ENCODE results near the gene BACE2. TPM values are rescaled to one million over a fixed set of nuclear protein-coding genes. Genes with fewer than 3 reads are reported as not detected.

BACE2 gene
- polyA plus RNA-seq, 1 donor (not counting 4 experiments of a cell fraction or from before 2014, with no cell fraction given): 130 TPM

- H3K9me1 ChIP-seq (ENCODE audit: control insufficient read depth, extremely low read depth, insufficient read depth, low read length): no peaks in the 10 kb centered on the region
- no peak for FAIRE-seq
- H3K27ac ChIP-seq (ENCODE audit: control insufficient read depth, insufficient read depth, low read length): no peak overlapping the region
Measured at GRCh38 chr21:41260428-41260827, 92.5 kb downstream of the BACE2 start.

GRCh38 chr21:41267346-41267745, 99.4 kb downstream of the BACE2 start:
- no peaks in the 10 kb centered on the region for H3K79me2 ChIP-seq (ENCODE audit: control insufficient read depth, insufficient read depth, low read length)
- H3K27ac ChIP-seq (ENCODE audit: control insufficient read depth, insufficient read depth, low read length): no peak overlapping the region
- H3K36me3 ChIP-seq (ENCODE audit: control insufficient read depth in 2 of 2, extremely low read depth in 1 of 2, insufficient read depth in 2 of 2, low read length in 2 of 2): peaks cover 0 to 6% of the 10 kb centered on the region in 2 experiments
- H4K20me1 ChIP-seq (ENCODE audit: control insufficient read depth, extremely low read depth, insufficient read depth, low read length): no peaks in the 10 kb centered on the region
- H2AFZ ChIP-seq (ENCODE audit: control insufficient read depth, low read length): no peak overlapping the region
- no peaks in the 10 kb centered on the region for H3K27me3 ChIP-seq (ENCODE audit: control insufficient read depth, extremely low read depth, insufficient read depth, low read length)
- TF ChIP-seq EZH2 (IDR thresholded peaks at IDR 0.05; ENCODE audit: low read length) (no peak), CTCF (optimal IDR thresholded peaks at IDR 0.05 in 1 of 3, IDR thresholded peaks at IDR 0.05 in 1 of 3, conservative IDR thresholded peaks at IDR 0.05 in 1 of 3; ENCODE audit: extremely low read depth in 1 of 3, insufficient read depth in 2 of 3, low read length in 3 of 3) (no peak)
- H3K9ac ChIP-seq (ENCODE audit: control insufficient read depth, extremely low read depth, insufficient read depth, low read length): no peak overlapping the region
- H3K4me1 ChIP-seq (ENCODE audit: control insufficient read depth, extremely low read depth, insufficient read depth, low read length): no peaks in the 10 kb centered on the region
- H3K4me2 ChIP-seq (ENCODE audit: control insufficient read depth, extremely low read depth, insufficient read depth, low read depth, low read length): no peak overlapping the region
- dilution Hi-C loops (cut with MboI; ENCODE audit: extremely low pct_ligation_motif_present, low sequenced_read_pairs): no loop called here
- DNase-seq (ENCODE audit: low read depth, low spot score) (no peak), FAIRE-seq (no peak)
- no peaks in the 10 kb centered on the region for H3K9me1 ChIP-seq (ENCODE audit: control insufficient read depth, extremely low read depth, insufficient read depth, low read length)
- H3K9me3 ChIP-seq (ENCODE audit: control insufficient read depth, low read depth, low read length): no peaks in the 10 kb centered on the region
- H3K4me3 ChIP-seq (ENCODE audit: control insufficient read depth in 2 of 3, extremely low read depth in 1 of 3, insufficient read depth in 2 of 3, low read depth in 1 of 3, low read length in 3 of 3): no peak overlapping the region

More at GRCh38 chr21:41260428-41260827, 92.5 kb downstream of the BACE2 start:
- Histone ChIP-seq H3K4me1 (ENCODE audit: control insufficient read depth, extremely low read depth, insufficient read depth, low read length) (peaks cover 5% of the 10 kb centered on the region), H3K4me2 (ENCODE audit: control insufficient read depth, extremely low read depth, insufficient read depth, low read depth, low read length) (no peak overlapping the region), H3K27me3 (ENCODE audit: control insufficient read depth, extremely low read depth, insufficient read depth, low read length) (no peaks in the 10 kb centered on the region), H3K4me3 (ENCODE audit: control insufficient read depth in 2 of 3, extremely low read depth in 1 of 3, insufficient read depth in 2 of 3, low read depth in 1 of 3, low read length in 3 of 3) (no peak overlapping the region), H3K9me3 (ENCODE audit: control insufficient read depth, low read depth, low read length) (no peaks in the 10 kb centered on the region), H4K20me1 (ENCODE audit: control insufficient read depth, extremely low read depth, insufficient read depth, low read length) (no peaks in the 10 kb centered on the region), H3K9ac (ENCODE audit: control insufficient read depth, extremely low read depth, insufficient read depth, low read length) (no peak overlapping the region), H3K36me3 (ENCODE audit: control insufficient read depth in 2 of 2, extremely low read depth in 1 of 2, insufficient read depth in 2 of 2, low read length in 2 of 2) (peaks cover 5 to 16% of the 10 kb centered on the region in 2 experiments), H2AFZ (ENCODE audit: control insufficient read depth, low read length) (no peak overlapping the region), H3K79me2 (ENCODE audit: control insufficient read depth, insufficient read depth, low read length) (no peaks in the 10 kb centered on the region)
- dilution Hi-C loops (cut with MboI; ENCODE audit: extremely low pct_ligation_motif_present, low sequenced_read_pairs): no loop called here
- no peak for DNase-seq (ENCODE audit: low read depth, low spot score)
- TF ChIP-seq CTCF (optimal IDR thresholded peaks at IDR 0.05 in 1 of 3, IDR thresholded peaks at IDR 0.05 in 1 of 3, conservative IDR thresholded peaks at IDR 0.05 in 1 of 3; ENCODE audit: extremely low read depth in 1 of 3, insufficient read depth in 2 of 3, low read length in 3 of 3): no peak
- TF ChIP-seq EZH2 (IDR thresholded peaks at IDR 0.05; ENCODE audit: low read length): no peak

All from keratinocyte (primary cell).